HepG2 (cell line): Measurements from ENCODE around the gene LRP1-AS. TPM values are rescaled to one million over a fixed set of nuclear protein-coding genes. Genes with fewer than 3 reads are reported as not detected.

ENCODE experiments used
- ATAC-seq: fragments of 200-7000 bp; cut with Tn5 transposase; 3 replicates; pipeline ENCODE4 v1.9.1; 2020; ENCODE audit warnings: mild to moderate bottlenecking, moderate library complexity
- BruUV-seq: library from RNA; stranded (reverse); fragments of 400-500 nt; replicated peaks from 2 replicates; lab custom pipeline; 2021; lab: Mats Ljungman, UMichigan
- CTCF ChIA-PET: fragments of 300-600 bp; formaldehyde crosslinking; extraction: SDS; loops from one replicate; lab custom pipeline; 2021; ENCODE audit warnings: low total read pairs, inconsistent platforms, low intra/inter-chr PET ratio; lab: Yijun Ruan, JAX
- POLR2A ChIA-PET: fragments of 350-600 bp; sonication (Branson Sonifier 250); formaldehyde crosslinking; loops from one replicate; lab custom pipeline; 2020; ENCODE audit warnings: antibody characterized with exemption, inconsistent platforms; lab: Yijun Ruan, JAX
- DNase-seq: peaks from one replicate; pipeline ENCODE4 v3.0.0-alpha.2; 2015; ENCODE audit warnings: low spot score
- FAIRE-seq: peaks from 3 replicates; lab custom pipeline; 2011; peaks lifted over from hg19 to GRCh38; lab: Jason Lieb, UNC
- H2AFZ ChIP-seq: one replicate; pipeline ENCODE4 v1.6.1; 2011; ENCODE audit warnings: low read length, inconsistent platforms
- H3K27ac ChIP-seq: fragments of 300-600 bp; 3 replicates; pipeline ENCODE4 v1.8.0; 2011; ENCODE audit warnings: mixed run types, mild to moderate bottlenecking, mixed read lengths, low read length, inconsistent platforms; ENCODE audit not compliant: insufficient read depth; ENCODE audit errors: extremely low read length
- H3K27me3 ChIP-seq, 2 experiments: fragments of 200-600 bp in 1 of 2; 2 replicates in 1 of 2; 3 replicates in 1 of 2; pipeline versions ENCODE4 v1.6.0 to v1.8.0; 2011; ENCODE audit warnings: low read length in 2 of 2, mild to moderate bottlenecking in 2 of 2, moderate library complexity in 2 of 2, inconsistent platforms in 1 of 2; ENCODE audit not compliant: insufficient read depth in 2 of 2, control insufficient read depth in 1 of 2
- H3K36me3 ChIP-seq, 2 experiments: fragments of 200-600 bp in 1 of 2; replicated peaks in 1 of 2; 2 replicates in 1 of 2; 3 replicates in 1 of 2; pipeline versions ENCODE4 v1.5.1 to v1.8.0; 2011; ENCODE audit warnings: low read length in 2 of 2, inconsistent platforms in 1 of 2; ENCODE audit not compliant: insufficient read depth in 2 of 2, control insufficient read depth in 1 of 2
- H3K4me1 ChIP-seq: 2 replicates; pipeline ENCODE4 v1.5.1; 2012; ENCODE audit warnings: low read length, inconsistent platforms; ENCODE audit not compliant: insufficient read depth
- H3K4me2 ChIP-seq: 2 replicates; pipeline ENCODE4 v1.6.0; 2011; ENCODE audit warnings: low read depth, low read length, inconsistent platforms
- H3K4me3 ChIP-seq, 3 experiments: fragments of 200-600 bp in 1 of 3; sonication (generic), shearing (Covaris generic) in 1 of 3; replicated peaks in 1 of 3; 2 replicates each; pipeline ENCODE4 v1.5.1; 2011 to 2016; ENCODE audit warnings: low read length in 3 of 3, inconsistent platforms in 2 of 3, low read depth in 2 of 3, mild to moderate bottlenecking in 2 of 3, control low read depth in 1 of 3, mixed read lengths in 1 of 3; ENCODE audit not compliant: insufficient read depth in 1 of 3
- H3K79me2 ChIP-seq: one replicate; pipeline ENCODE4 v1.6.1; 2011; ENCODE audit warnings: low read length, inconsistent platforms; ENCODE audit not compliant: insufficient read depth
- H3K9ac ChIP-seq: 2 replicates; pipeline ENCODE4 v1.6.0; 2011; ENCODE audit warnings: mild to moderate bottlenecking, low read depth, low read length, inconsistent platforms; ENCODE audit not compliant: insufficient read depth
- H3K9me3 ChIP-seq: 2 replicates; pipeline ENCODE4 v1.5.1; 2012; ENCODE audit warnings: mild to moderate bottlenecking, low read length
- H4K20me1 ChIP-seq: 2 replicates; pipeline ENCODE4 v1.6.0; 2011; ENCODE audit warnings: inconsistent platforms, mild to moderate bottlenecking, low read length, moderate library complexity; ENCODE audit not compliant: insufficient read depth
- ATF1 ChIP-seq: IDR thresholded peaks from 2 replicates; pipeline ENCODE4 v1.6.1; 2016; ENCODE audit warnings: mild to moderate bottlenecking, control low read depth
- FOXA1 ChIP-seq, 2 experiments: fragments of 450-650 bp in 1 of 2; sonication (generic) in 1 of 2; formaldehyde crosslinking in 1 of 2; IDR thresholded peaks; 2 replicates each; pipeline versions ENCODE4 v1.4.0 to v1.6.1; 2016 to 2020; ENCODE audit warnings: missing genetic modification reagents in 1 of 2
- MLX ChIP-seq: IDR thresholded peaks from 2 replicates; pipeline ENCODE4 v1.6.1; 2016
- NFIB ChIP-seq: sonication (generic); formaldehyde crosslinking; IDR thresholded peaks from 2 replicates; pipeline ENCODE4 v1.9.0; 2021; ENCODE audit warnings: missing genetic modification reagents, mild to moderate bottlenecking, borderline replicate concordance
- NR2F2 ChIP-seq: IDR thresholded peaks from 2 replicates; pipeline ENCODE4 v1.6.1; 2012; ENCODE audit warnings: low read depth, inconsistent platforms, borderline replicate concordance
- PATZ1 ChIP-seq: sonication (generic); formaldehyde crosslinking; IDR thresholded peaks from 2 replicates; pipeline ENCODE4 v1.4.0; 2020; ENCODE audit warnings: missing genetic modification reagents
- PAXIP1 ChIP-seq: sonication (generic); formaldehyde crosslinking; conservative IDR thresholded peaks from 2 replicates; pipeline ENCODE4 v1.4.0; 2020; ENCODE audit warnings: mild to moderate bottlenecking, missing genetic modification reagents, moderate library complexity
- PHF20 ChIP-seq: sonication (generic); formaldehyde crosslinking; IDR thresholded peaks from 2 replicates; pipeline ENCODE4 v1.5.0; 2020; ENCODE audit warnings: mild to moderate bottlenecking, missing genetic modification reagents
- SOX6 ChIP-seq, 2 experiments: fragments of 450-650 bp in 1 of 2; sonication (generic) in 1 of 2; formaldehyde crosslinking in 1 of 2; IDR thresholded peaks; 2 replicates each; pipeline versions ENCODE4 v1.4.0 to v1.6.1; 2017 to 2020; ENCODE audit warnings: antibody characterized with exemption in 1 of 2, mild to moderate bottlenecking in 1 of 2, missing genetic modification reagents in 1 of 2
- TEAD3 ChIP-seq: optimal IDR thresholded peaks from 2 replicates; pipeline ENCODE3; 2016; ENCODE audit warnings: borderline replicate concordance
- ZBTB7A ChIP-seq: sonication (generic); formaldehyde crosslinking; IDR thresholded peaks from 2 replicates; pipeline ENCODE4 v1.8.0; 2022; ENCODE audit warnings: mild to moderate bottlenecking, missing genetic modification reagents
- ZBTB7B ChIP-seq: sonication (generic); formaldehyde crosslinking; IDR thresholded peaks from 2 replicates; pipeline ENCODE4 v1.4.0; 2020; ENCODE audit warnings: missing genetic modification reagents
- ZNF280B ChIP-seq: sonication (generic); formaldehyde crosslinking; IDR thresholded peaks from 2 replicates; pipeline ENCODE4 v1.5.0; 2020; ENCODE audit warnings: missing genetic modification reagents, mild to moderate bottlenecking, borderline replicate concordance
- ZNF30 ChIP-seq: sonication (generic); formaldehyde crosslinking; IDR thresholded peaks from 2 replicates; pipeline ENCODE4 v1.5.0; 2020; ENCODE audit warnings: mild to moderate bottlenecking, missing genetic modification reagents
- ZNF747 ChIP-seq: sonication (generic); formaldehyde crosslinking; IDR thresholded peaks from 2 replicates; pipeline ENCODE4 v1.8.1; 2023; ENCODE audit warnings: missing genetic modification reagents, mild to moderate bottlenecking, borderline replicate concordance
- WGBS: methylation state at CpG from one replicate; pipeline ENCODE4 v1.1.6; 2017; ENCODE audit warnings: low lambda C conversion rate; 5-methylcytosine and 5-hydroxymethylcytosine counted together
- in situ Hi-C: cut with HindIII; loops from 2 replicates; pipeline ENCODE4 v1.10.0; 2017; ENCODE audit warnings: low pct_unique_long_range_greater_than_20kb; ENCODE audit not compliant: extremely low pct_ligation_motif_present
- intact Hi-C: fragments of 100-400 bp; cut with micrococcal nuclease; formaldehyde crosslinking; loops from one replicate; pipeline ENCODE4 v1.10.0; 2022; ENCODE audit not compliant: unreplicated experiment
- polyA plus RNA-seq, 8 experiments: library from polyadenylated mRNA; depleted of rRNA in 3 of 8; stranded (reverse) in 7 of 8; unstranded in 1 of 8; fragments of >200 nt; fragmentation: Illumina TruSeq in 4 of 8; extraction: Trizol in 4 of 8; gene quantifications; 2 replicates each; pipeline versions ENCODE4 v1.2.1 to v1.2.3, GENCODE V29; 2011 to 2016; ENCODE audit warnings: low read depth in 4 of 8, missing spikeins in 1 of 8, mixed read lengths in 1 of 8; ENCODE audit not compliant: insufficient read depth in 1 of 8
- total RNA-seq, 5 experiments: library from RNA; depleted of rRNA; stranded (reverse); fragments of >200 nt; fragmentation: Illumina TruSeq; extraction: Trizol; gene quantifications; 2 replicates each; pipeline ENCODE4 v1.2.3, GENCODE V29; 2016; ENCODE audit warnings: low read depth in 1 of 5

Gene LRP1-AS
- total and polyA plus RNA-seq, 2 of the 13 experiments (the other 11 are each of a cell fraction or from before 2014, with no cell fraction given): 0.20 TPM; not detected in 1

GRCh38 chr12:57133013-57133569, 14.3 kb downstream of the LRP1-AS start:
- whole genome bisulfite sequencing: 17% methylated on average over 2 of the region's 4 CpGs
- Histone ChIP-seq H3K4me1 (peaks cover 85% of the 10 kb centered on the region), H3K4me2 (peak overlapping the region; percentile 94), H3K9me3 (no peaks in the 10 kb centered on the region), H2AFZ (no peak overlapping the region), H3K4me3 (peak overlapping the region in 2 of 3 experiments; percentile 30 to 44; a peak in 3 of 6 replicates), H3K36me3 (peaks cover 7 to 12% of the 10 kb centered on the region in 2 experiments; a peak in 2 of 5 replicates), H3K27me3 (no peaks in the 10 kb centered on the region; a peak in 1 of 5 replicates), H4K20me1 (peaks cover 33% of the 10 kb centered on the region), H3K27ac (peak overlapping the region; percentile 40), H3K9ac (0 out of 2 replicates have a peak overlapping the region, but pooled peaks have one; percentile 21), H3K79me2 (peaks cover 68% of the 10 kb centered on the region)
- CTCF ChIA-PET: no interaction called here
- POLR2A ChIA-PET: interaction anchor here (0.9 to 16.0 kb wide), 3 partner anchors 9 to 22 kb away, joined by 3 to 827 read pairs (median 19); partner anchors contain the start of genes LRP1-AS and STAT6
- DNase-seq (no peak), FAIRE-seq (peak; percentile 37), ATAC-seq (no peak)
- intact Hi-C loops: no loop called here
- BruUV-seq: no TSS peak
- in situ Hi-C loops: loop anchor here (5.0 kb wide), 1 partner anchor 44 kb away; no protein-coding TSS in a partner anchor
- TF ChIP-seq ZNF280B (CRISPR knock-in tag): no peak
- no peak for TF ChIP-seq ZNF747 (CRISPR knock-in tag)
- TF ChIP-seq PATZ1 (CRISPR knock-in tag): peak; percentile 41; the same call in 1 of the 2 replicates
- no peak for TF ChIP-seq ZBTB7B
- TF ChIP-seq MLX (CRISPR knock-in tag): no peak
- 0 out of 2 replicates have a peak, but pooled peaks have one; percentile 14 for TF ChIP-seq PAXIP1
- TF ChIP-seq FOXA1 (IDR thresholded peaks at IDR 0.05): no peak
- TF ChIP-seq FOXA1 (CRISPR knock-in tag; IDR thresholded peaks at IDR 0.05): peak; percentile 18; the same call in 1 of the 2 replicates
- TF ChIP-seq ATF1 (CRISPR knock-in tag): no peak
- no peak for TF ChIP-seq SOX6 (IDR thresholded peaks at IDR 0.05)
- TF ChIP-seq SOX6 (CRISPR knock-in tag; IDR thresholded peaks at IDR 0.05): 0 out of 2 replicates have a peak, but pooled peaks have one; percentile 23
- TF ChIP-seq NFIB (CRISPR knock-in tag): no peak
- TF ChIP-seq ZBTB7A (CRISPR knock-in tag): peak; percentile 67; the same call in 1 of the 2 replicates
- TF ChIP-seq ZNF30 (CRISPR knock-in tag): no peak
- TF ChIP-seq PHF20 (CRISPR knock-in tag): no peak
- TF ChIP-seq TEAD3 (CRISPR knock-in tag): peak; percentile 57
- TF ChIP-seq NR2F2: peak; percentile 55; the same call in 1 of the 2 replicates
